Fibroblast of mammary gland (primary cell): ENCODE data around the gene GET3.
A peak's percentile ranks its signal among the peaks of the same experiment; 100 is the strongest.
"Not testable (repeated sequence)": the region's sequence is repeated elsewhere in the genome, so short reads cannot be mapped to it uniquely, and the experiment has no call there.

Experiments used
- DNase-seq: peaks from one replicate; pipeline ENCODE4 v3.0.0-alpha.2; 2010; ENCODE audit warnings: low read depth
- H3K4me3 ChIP-seq: 2 replicates; pipeline ENCODE4 v1.5.1; 2011; ENCODE audit warnings: low read depth, mild to moderate bottlenecking, low read length, moderate library complexity; ENCODE audit not compliant: control insufficient read depth
- TF ChIP-seq, protein P1 (sequence below): conservative IDR thresholded peaks from 2 replicates; pipeline ENCODE4 v1.5.1; 2011; ENCODE audit warnings: low read depth, low read length, inconsistent platforms; ENCODE audit not compliant: control insufficient read depth, insufficient read depth

Gene GET3

GRCh38 chr19:12695514-12695913, 41.8 kb upstream of the GET3 start:
- H3K4me3 ChIP-seq, result peak overlapping the region; percentile 80
- no peak for DNase-seq
- TF ChIP-seq, protein P1, sequence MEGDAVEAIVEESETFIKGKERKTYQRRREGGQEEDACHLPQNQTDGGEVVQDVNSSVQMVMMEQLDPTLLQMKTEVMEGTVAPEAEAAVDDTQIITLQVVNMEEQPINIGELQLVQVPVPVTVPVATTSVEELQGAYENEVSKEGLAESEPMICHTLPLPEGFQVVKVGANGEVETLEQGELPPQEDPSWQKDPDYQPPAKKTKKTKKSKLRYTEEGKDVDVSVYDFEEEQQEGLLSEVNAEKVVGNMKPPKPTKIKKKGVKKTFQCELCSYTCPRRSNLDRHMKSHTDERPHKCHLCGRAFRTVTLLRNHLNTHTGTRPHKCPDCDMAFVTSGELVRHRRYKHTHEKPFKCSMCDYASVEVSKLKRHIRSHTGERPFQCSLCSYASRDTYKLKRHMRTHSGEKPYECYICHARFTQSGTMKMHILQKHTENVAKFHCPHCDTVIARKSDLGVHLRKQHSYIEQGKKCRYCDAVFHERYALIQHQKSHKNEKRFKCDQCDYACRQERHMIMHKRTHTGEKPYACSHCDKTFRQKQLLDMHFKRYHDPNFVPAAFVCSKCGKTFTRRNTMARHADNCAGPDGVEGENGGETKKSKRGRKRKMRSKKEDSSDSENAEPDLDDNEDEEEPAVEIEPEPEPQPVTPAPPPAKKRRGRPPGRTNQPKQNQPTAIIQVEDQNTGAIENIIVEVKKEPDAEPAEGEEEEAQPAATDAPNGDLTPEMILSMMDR, result no peak

DNA sequence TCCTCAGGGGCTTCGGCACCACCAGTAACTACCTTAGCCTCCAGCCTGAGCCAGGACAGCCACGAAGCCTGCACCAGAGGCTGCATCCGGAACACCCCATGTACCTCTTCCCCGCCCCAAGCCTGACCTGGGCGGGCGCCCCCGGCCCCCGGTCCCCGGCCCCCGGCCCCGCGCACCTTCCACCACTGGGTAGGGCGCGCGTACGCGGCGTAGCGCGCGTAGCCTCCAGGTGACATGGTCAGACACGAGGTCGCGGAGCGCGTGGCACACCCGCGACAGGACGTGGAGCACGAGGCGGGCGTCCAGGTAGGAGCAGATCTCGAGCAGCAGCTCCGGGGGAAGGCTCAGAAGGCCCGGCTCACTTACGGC, 41.3 kb upstream of the GET3 start:
- TF ChIP-seq, protein P1, result no peak

GRCh38 chr19:12696366-12697335, 40.6 kb upstream of the GET3 start, which contains the start of gene FBXW9:
Gene FBXW9 (minus strand): TSS chr19:12696631. CDS start chr19:12696581, 50 bp downstream.
- TF ChIP-seq, protein P1, result no peak
- peak within 1 kb of the TSS; percentile 80 for H3K4me3 ChIP-seq

More for the DNA sequence above, 41.3 kb upstream of the GET3 start:
- H3K4me3 ChIP-seq, result peak overlapping the region; percentile 80
- no peak for DNase-seq

GRCh38 chr19:12697425-12697824, 39.9 kb upstream of the GET3 start:
- H3K4me3 ChIP-seq, result not testable (repeated sequence)

More at GRCh38 chr19:12696366-12697335, 40.6 kb upstream of the GET3 start, which contains the start of gene FBXW9:
- DNase-seq, result peak; percentile 95

DNA sequence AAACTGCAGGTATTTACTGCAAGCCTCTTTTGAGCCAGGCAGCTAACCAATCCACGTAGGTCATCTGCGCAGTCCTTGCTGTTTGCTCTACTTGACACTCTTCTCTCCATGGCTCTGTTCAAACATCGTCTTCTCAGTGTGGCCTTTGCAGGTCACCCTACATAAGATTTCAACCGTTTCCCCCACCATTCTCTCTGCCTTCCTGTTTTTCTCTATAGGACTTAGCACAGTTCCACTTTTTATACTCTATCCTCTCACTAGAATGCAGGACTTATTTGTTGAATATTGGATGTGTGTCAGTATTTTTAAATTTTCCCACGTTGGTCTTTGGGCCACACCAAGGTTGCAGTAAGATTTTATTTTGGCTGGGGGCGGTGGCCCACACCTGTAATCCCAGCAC, 39.2 kb upstream of the GET3 start:
- TF ChIP-seq, protein P1, result no peak
- no peak for DNase-seq
- H3K4me3 ChIP-seq, result no peak overlapping the region

More at GRCh38 chr19:12697425-12697824, 39.9 kb upstream of the GET3 start:
- not testable (repeated sequence) for DNase-seq

GRCh38 chr19:12701596-12702282, 35.6 kb upstream of the GET3 start:
- DNase-seq, result no peak
- no peak overlapping the region for H3K4me3 ChIP-seq
- TF ChIP-seq, protein P1, result no peak

DNA sequence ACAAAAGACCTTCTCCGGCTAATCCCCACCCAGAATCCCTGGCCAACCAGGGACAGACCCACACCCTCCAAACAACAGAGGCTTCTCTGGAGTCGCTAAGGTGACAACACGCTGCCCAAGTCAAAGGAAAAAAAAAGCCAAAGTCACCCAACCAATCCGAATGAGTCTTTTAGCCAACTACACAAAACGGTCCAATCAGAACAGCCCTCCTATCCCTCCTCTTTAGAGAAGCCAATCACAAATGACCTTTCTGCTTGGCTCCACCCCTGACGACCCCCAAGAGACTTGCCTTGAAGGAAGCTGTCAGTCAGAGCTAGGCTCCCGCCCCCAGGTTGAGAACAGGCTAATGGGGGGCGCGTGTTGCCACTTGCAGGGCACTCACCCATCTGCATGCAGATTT, 34.3 kb upstream of the GET3 start:
- TF ChIP-seq, protein P1, result no peak
- peak; percentile 74 for DNase-seq
- no peak overlapping the region for H3K4me3 ChIP-seq
